ENCODE data around the gene EFCAB12. TPM values are rescaled to one million over a fixed set of nuclear protein-coding genes. Genes with fewer than 3 reads are reported as not detected.

Gene EFCAB12
- total RNA-seq, 6 donors from 2014 or later = 0.72 to 10.5 (median 5.1) TPM

DNA sequence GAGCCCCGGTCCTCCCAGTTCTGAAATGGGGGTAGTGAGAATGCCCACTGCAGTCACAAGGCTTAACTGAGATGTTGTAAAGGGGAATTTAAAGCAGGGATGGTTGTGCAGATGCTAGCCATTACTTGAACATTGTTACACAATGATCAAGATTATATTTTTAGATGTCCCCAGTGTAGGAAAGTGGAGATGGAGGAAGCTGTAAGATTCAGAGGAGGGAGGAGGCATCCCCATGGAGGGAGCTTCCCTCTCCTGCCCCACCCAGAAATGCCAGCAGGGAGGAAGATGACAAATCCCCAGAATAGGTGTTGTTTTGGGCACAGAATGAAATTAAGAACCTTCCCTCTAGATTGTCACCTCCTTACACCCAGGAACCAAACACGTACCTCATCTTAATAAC, 46.1 kb downstream of the EFCAB12 start:
- 87 to 94% methylated on average over 2 of the region's 2 CpGs for WGBS, 2 donors
- H3K27ac ChIP-seq = no peak overlapping the region
- ATAC-seq (ENCODE audit: low FRiP score in 2 of 2) (no peak), DNase-seq (no peak)
- no peaks in the 10 kb centered on the region for H3K9me3 ChIP-seq
- peaks cover 0 to 10% (median 4%) of the 10 kb centered on the region in 4 donors for H3K36me3 ChIP-seq
- H3K4me3 ChIP-seq = no peak overlapping the region
- H3K27me3 ChIP-seq = no peaks in the 10 kb centered on the region
- TF ChIP-seq POLR2AphosphoS5 (IDR thresholded peaks at IDR 0.05) = no peak
- TF ChIP-seq POLR2A (IDR thresholded peaks at IDR 0.05) = no peak
- TF ChIP-seq, protein P1, sequence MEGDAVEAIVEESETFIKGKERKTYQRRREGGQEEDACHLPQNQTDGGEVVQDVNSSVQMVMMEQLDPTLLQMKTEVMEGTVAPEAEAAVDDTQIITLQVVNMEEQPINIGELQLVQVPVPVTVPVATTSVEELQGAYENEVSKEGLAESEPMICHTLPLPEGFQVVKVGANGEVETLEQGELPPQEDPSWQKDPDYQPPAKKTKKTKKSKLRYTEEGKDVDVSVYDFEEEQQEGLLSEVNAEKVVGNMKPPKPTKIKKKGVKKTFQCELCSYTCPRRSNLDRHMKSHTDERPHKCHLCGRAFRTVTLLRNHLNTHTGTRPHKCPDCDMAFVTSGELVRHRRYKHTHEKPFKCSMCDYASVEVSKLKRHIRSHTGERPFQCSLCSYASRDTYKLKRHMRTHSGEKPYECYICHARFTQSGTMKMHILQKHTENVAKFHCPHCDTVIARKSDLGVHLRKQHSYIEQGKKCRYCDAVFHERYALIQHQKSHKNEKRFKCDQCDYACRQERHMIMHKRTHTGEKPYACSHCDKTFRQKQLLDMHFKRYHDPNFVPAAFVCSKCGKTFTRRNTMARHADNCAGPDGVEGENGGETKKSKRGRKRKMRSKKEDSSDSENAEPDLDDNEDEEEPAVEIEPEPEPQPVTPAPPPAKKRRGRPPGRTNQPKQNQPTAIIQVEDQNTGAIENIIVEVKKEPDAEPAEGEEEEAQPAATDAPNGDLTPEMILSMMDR (IDR thresholded peaks at IDR 0.05) = no peak
- TF ChIP-seq EP300 (IDR thresholded peaks at IDR 0.05) = no peak
- H3K4me1 ChIP-seq = peaks cover 2 to 8% (median 4%) of the 10 kb centered on the region in 4 donors

DNA sequence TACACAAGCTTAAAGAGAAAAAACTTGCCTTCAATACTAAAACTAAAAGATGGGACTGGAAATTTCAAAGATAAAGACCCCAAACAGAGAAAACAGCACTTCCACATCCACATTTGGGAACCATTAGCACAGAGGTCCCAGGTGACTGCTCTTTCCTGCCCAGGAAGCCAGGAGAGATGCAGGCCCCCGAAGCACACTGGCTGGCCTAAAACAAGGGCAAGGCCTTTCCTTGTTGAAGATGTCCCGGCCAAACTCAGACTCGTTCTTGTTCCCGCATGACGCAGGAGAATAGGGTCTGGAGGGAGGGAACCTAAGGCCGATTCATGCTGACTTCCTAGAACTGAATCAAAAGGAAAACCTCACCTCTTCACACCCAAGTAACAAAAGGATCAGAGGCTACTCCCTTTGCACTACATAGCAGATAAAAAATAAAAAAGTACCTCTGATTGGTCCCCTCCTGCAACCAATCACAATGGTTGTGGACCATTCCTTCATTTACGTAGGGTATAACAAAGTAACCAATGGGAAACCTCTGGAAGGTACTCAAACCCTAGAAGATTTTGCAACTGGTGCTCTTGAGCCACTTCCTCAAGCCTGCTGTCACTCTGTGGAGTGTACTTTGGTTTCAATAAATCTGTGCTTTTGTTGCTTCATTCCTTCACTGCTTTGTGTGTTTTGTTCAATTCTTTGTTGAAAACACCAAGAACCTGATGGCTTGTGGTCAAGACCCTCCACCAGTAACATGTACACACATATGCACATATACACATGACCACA, 48.7 kb downstream of the EFCAB12 start:
- ATAC-seq (ENCODE audit: low FRiP score in 2 of 2) (no peak), DNase-seq (no peak)
- H3K27me3 ChIP-seq = no peaks in the 10 kb centered on the region
- no peaks in the 10 kb centered on the region for H3K36me3 ChIP-seq
- no peak overlapping the region for H3K27ac ChIP-seq
- H3K9me3 ChIP-seq = no peaks in the 10 kb centered on the region
- no peak overlapping the region for H3K4me3 ChIP-seq
- 90 to 96% methylated on average over 7 of the region's 7 CpGs for WGBS, 2 donors
- H3K4me1 ChIP-seq = peaks cover 0 to 3% (median 0%) of the 10 kb centered on the region in 4 donors
- no peak for TF ChIP-seq POLR2AphosphoS5 (IDR thresholded peaks at IDR 0.05)

DNA sequence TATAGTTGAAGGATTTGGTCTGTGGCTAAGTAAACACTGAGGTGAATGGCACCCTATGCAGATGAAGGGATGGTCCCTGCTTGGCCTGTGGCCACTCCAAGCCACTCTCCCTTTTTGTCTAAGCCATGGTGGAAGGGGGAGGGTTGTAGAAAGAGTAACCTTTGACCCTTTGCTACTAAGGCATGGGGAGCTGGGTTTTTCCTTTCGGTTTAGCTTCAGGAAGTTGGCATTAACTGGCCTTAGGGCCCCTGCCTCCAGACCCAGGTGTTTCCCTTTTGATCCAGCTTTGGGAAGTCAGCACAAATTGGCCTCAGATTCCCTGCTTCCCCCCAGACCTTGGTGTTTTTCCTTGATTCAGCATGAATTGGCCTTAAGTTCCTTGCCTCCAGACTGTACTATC, 49.5 kb downstream of the EFCAB12 start:
- TF ChIP-seq, protein P1 (IDR thresholded peaks at IDR 0.05) = no peak
- no peak for TF ChIP-seq EP300 (IDR thresholded peaks at IDR 0.05)
- TF ChIP-seq POLR2A (IDR thresholded peaks at IDR 0.05) = no peak
- no peak for TF ChIP-seq POLR2AphosphoS5 (IDR thresholded peaks at IDR 0.05)
- no peaks in the 10 kb centered on the region for H3K27me3 ChIP-seq
- no peak for ATAC-seq (ENCODE audit: low FRiP score in 2 of 2)
- WGBS, 2 donors = 32 to 55% methylated on average over 1 of the region's 1 CpG
- no peaks in the 10 kb centered on the region for H3K9me3 ChIP-seq
- no peak overlapping the region for H3K4me3 ChIP-seq
- H3K4me1 ChIP-seq = peaks cover 0 to 3% (median 0%) of the 10 kb centered on the region in 4 donors
- H3K27ac ChIP-seq = no peak overlapping the region
- DNase-seq = no peak
- H3K36me3 ChIP-seq = no peaks in the 10 kb centered on the region

DNA sequence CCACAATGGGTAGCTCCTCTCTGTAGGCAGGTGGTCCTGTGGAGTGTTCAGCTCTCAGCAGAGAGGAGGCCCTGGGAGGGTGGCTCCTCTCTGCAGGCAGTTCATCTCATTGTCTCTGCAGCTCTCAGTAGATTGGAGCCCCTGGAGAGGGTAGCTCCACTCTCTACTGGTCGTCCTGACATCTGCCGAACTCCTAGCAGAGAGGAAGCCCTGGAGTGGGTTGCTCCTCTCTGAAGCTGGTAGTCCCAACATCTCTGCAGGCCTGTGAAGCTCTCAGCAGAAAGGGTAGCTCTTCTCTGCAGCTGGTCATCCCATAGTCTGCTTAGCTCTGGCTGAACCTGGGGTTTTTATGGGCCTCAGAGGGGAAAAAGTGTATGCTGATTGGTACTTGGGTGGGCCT, 50.8 kb downstream of the EFCAB12 start:
- Histone ChIP-seq H3K27ac (no peak overlapping the region), H3K4me1 (peaks cover 0 to 3% (median 0%) of the 10 kb centered on the region in 4 donors), H3K4me3 (no peak overlapping the region), H3K27me3 (no peaks in the 10 kb centered on the region), H3K36me3 (no peaks in the 10 kb centered on the region), H3K9me3 (no peaks in the 10 kb centered on the region)
- no peak for DNase-seq
- WGBS, 2 donors = 46 to 100% methylated on average over 2 of the region's 2 CpGs
- TF ChIP-seq, protein P1 (IDR thresholded peaks at IDR 0.05) = no peak
- TF ChIP-seq POLR2A (IDR thresholded peaks at IDR 0.05) = no peak
- TF ChIP-seq EP300 (IDR thresholded peaks at IDR 0.05) = no peak
- TF ChIP-seq POLR2AphosphoS5 (IDR thresholded peaks at IDR 0.05) = no peak
- no peak for ATAC-seq (ENCODE audit: low FRiP score in 2 of 2)

DNA sequence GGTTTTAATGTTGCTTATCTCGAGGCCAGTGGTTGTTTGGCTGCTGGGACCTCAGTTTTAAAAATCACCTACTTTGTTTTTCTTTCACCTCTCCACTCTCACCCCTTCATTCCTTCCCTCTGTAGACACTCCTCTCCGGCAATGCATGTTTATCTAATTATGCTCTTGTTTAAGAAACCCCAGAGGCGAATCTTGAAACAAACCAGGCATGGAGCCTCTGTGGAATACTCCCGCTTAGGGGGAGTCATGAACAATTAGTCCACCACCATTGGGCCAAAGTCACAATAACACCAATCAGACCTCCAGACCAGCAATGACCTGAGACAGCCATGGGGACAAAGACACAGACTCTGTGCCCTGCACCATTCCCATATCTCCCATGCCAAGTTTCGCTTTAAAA, 53.3 kb downstream of the EFCAB12 start:
- no peaks in the 10 kb centered on the region for H3K27me3 ChIP-seq
- WGBS, 2 donors = 76 to 86% methylated on average over 5 of the region's 5 CpGs
- no peak for DNase-seq

More for the DNA sequence above, 53.3 kb downstream of the EFCAB12 start:
- Histone ChIP-seq H3K4me1 (peaks cover 0 to 3% (median 0%) of the 10 kb centered on the region in 4 donors), H3K9me3 (no peaks in the 10 kb centered on the region), H3K36me3 (no peaks in the 10 kb centered on the region), H3K4me3 (no peak overlapping the region), H3K27ac (no peak overlapping the region)
- no peak for ATAC-seq (ENCODE audit: low FRiP score in 2 of 2)
- TF ChIP-seq EP300 (IDR thresholded peaks at IDR 0.05) = no peak
- no peak for TF ChIP-seq POLR2AphosphoS5 (IDR thresholded peaks at IDR 0.05)
- TF ChIP-seq, protein P1 (IDR thresholded peaks at IDR 0.05) = no peak
- no peak for TF ChIP-seq POLR2A (IDR thresholded peaks at IDR 0.05)
